Stimulated activated CD8-positive, alpha-beta memory T cell treated with anti-CD3 and anti-CD28 coated beads, Interleukin-2, amount 100 ng/mL, for 1 hour (primary cell): Measurements from ENCODE around the gene CFAP97.

ENCODE experiments used
- DNase-seq, 2 donors: peaks; one replicate each; pipeline ENCODE4 v3.0.0-alpha.2; 2020; ENCODE audit warnings: low read depth in 2 of 2

CFAP97 gene

DNA sequence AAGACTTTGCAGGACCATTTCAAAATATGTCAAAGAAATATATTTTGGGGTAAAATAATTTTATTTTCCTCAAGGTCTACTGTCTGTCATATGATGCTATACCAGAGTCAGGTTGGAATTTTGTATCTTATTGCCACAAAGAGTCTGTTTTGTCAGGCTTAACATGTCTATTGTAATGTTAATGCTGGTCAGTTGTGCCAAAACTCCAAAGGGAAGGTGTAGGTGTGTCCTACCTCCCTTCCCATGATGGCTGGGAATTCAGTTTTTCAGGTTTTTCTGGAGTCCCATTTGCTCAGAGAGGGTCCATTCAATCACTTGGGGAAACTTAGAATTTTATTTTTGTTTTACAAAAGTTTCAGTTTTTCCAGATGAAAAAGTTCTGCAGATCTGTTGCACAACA is 94.1 kb downstream of the CFAP97 start:
- DNase-seq, result no peak
